ENCODE data around the gene POLDIP2. TPM values are rescaled to one million over a fixed set of nuclear protein-coding genes. Genes with fewer than 3 reads are reported as not detected.
A peak's percentile ranks its signal among the peaks of the same experiment; 100 is the strongest.
"Not testable (repeated sequence)": the region's sequence is repeated elsewhere in the genome, so short reads cannot be mapped to it uniquely, and the experiment has no call there.

Gene POLDIP2
- total RNA-seq, 1 donor = 68.1 TPM

GRCh38 chr17:28338769-28339212, 18.5 kb downstream of the POLDIP2 start:
- DNase-seq (ENCODE audit: low read depth in 2 of 3, low spot score in 2 of 3) = not testable (repeated sequence)

GRCh38 chr17:28338056-28338768, 19.1 kb downstream of the POLDIP2 start:
- DNase-seq (ENCODE audit: low read depth in 2 of 3, low spot score in 2 of 3) = no peak

DNA sequence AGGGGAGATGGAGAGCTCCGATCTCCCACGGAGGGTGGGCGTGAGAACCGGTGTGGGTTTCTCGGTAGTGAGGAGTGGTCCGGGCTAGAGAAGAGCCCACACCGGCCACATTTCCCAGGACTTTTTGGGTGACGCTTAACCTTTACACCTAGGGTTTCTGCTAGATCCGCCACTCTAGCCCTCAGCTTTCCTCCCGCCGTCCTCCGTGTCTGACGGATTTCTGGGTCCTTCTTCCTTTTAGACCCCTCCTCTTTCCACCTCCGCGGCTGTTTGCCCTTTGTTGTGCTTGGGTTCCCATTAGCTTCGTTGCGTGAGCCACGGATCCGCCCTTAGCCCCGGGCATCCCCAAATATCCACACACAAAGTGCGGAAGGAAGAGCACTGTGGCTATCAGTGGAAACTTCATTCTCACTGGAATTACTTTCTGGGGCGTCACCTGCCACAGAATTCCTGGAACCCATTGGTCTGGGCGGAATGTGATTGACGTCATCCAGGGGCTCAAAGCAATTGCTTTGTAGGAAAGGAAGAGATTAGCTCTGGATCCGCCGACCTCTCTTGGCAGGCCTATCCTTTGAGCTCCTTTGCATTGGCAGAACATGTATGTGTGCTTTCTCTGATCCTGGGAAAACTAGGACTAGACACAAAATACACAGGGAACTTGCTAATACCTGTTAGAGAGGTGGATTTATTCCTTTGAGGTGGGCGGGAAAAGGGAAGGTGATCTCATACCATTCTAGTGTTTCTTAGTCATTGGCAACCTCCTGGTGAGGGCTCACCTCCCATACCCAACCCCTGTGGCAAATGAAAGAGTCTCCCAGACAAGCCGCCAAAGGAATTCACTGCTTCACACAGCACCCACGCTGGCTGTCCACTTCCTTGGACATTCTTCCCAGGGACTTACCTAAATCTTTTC, 21.1 kb downstream of the POLDIP2 start:
- peak in 2 of 3 donors; percentile 25 to 50 for DNase-seq (ENCODE audit: low read depth in 2 of 3, low spot score in 2 of 3)

DNA sequence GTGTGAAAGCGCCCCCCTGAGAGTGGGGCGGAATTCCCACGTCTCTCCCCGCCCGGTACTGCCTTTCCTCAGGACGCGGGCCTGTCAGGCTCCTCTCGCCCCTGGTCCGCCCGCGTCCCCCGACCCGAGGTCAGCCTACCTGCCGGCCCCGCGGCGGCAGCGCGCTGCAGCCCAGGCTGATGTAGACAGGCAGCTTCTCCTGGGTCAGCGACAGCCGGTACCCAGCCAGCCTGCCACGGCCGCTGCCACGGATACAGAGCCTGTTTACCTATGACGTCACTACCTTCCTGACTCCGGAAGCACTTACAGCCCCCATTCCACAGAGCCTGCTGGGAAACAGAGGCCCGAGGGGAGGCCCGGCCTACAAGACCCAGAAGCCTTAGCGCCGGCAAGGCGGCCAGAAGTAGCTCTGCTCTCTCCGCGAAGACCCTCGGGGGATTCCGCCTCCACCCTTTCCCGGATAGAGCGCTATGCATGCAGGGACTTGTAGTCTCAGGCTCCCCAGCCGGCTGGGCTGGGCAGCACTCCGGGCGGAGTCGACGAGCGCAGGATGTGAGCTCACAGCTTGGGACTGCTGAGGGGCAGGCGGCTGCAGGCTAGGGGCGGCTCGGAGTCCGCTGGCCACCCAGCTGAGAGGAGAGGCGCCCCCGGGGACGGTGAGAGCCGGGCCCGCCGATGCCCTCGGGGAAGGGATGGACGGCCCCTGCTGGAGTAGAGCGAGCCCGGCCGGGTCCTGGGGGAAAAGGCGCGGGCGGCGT, 21.9 kb downstream of the POLDIP2 start, which contains the start of the genes IFT20 and TNFAIP1:
Gene IFT20, minus strand, starts transcription at position 272 of the 758 bp plus-strand sequence. CDS start 3,487 bp downstream, outside the sequence.
Gene TNFAIP1, plus strand, starts transcription at position 561 of the 758 bp plus-strand sequence. CDS start 3,761 bp downstream, outside the sequence.
- peak; percentile 88 to 100 (median 99) for DNase-seq (ENCODE audit: low read depth in 2 of 3, low spot score in 2 of 3)

DNA sequence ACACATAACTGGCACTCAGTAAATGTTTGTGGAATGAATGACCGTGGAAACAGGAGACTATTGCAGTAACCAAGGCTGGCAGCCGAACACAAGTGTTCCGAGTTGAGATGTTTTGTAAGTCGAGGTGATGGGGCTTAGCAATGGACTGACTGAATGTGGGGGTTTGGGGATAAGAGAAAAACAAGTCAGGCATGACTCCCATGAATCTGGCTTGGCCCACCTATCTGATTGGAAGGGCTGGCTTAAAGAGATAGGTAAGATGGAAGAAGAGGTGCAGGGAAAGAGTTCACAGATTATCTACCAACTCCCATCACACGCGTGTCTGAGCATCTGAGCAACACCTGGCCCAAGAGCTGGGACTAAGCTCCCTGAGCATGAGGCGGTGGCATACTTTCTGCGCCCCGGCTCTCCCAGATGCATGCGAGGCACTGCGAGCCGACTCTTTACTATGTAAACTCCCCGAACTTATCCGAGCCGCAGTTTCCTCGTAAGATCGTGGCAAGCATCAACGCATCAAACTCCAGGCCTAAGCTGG, 22.6 kb downstream of the POLDIP2 start:
- peak in 1 of 3 donors; percentile 45 for DNase-seq (ENCODE audit: low read depth in 2 of 3, low spot score in 2 of 3)

DNA sequence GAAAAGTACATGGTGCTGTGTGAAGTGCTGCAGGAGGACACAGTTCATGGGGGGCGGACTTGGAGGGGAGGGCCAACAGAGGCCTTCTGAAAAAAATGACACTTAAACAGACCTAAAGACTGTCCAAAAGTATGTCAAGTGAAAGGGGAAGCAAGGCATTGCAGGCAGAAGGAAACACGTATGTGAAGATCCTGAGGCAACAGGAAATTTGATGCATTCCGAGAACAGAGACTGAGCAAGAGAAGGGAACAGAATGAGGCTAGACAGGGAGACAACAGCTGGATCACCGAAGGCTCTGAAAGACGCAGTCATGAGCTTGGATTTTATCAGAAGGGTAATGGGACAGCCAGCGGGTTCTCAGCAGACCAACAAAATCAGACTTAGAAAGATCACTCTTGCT, 23.2 kb downstream of the POLDIP2 start:
- no peak for DNase-seq (ENCODE audit: low read depth in 2 of 3, low spot score in 2 of 3)

GRCh38 chr17:28333083-28333746, 24.1 kb downstream of the POLDIP2 start:
- DNase-seq (ENCODE audit: low read depth in 2 of 3, low spot score in 2 of 3) = no peak

DNA sequence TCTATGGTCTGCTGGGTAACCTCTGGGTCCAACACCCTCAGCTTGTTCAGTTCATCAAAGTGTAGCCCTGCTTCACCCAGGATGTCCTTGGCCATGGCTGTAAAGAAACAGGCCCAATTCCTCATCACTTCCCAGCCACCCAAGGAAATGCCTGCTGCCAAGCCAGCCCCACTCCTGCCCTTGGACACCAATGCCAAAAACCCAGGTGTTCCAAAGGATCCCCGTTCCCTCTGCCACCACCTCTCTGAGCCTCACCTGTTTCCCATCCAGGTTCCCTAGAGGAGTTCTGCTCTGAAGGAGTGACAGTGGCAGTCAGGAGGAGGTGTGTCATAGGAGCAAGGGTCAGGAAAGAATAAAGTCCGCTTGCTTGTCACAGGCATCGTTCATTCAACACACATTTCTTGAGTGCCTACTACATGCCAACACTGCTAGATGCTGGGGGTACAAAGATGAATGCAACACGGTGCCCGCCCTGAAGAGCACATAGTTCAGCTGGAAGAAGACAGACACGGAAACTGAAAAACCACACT, 25.4 kb downstream of the POLDIP2 start:
- DNase-seq (ENCODE audit: low read depth in 2 of 3, low spot score in 2 of 3) = no peak

GRCh38 chr17:28330671-28331070, 26.7 kb downstream of the POLDIP2 start:
- DNase-seq (ENCODE audit: low read depth in 2 of 3, low spot score in 2 of 3) = no peak

- DNase-seq (ENCODE audit: low read depth in 2 of 3, low spot score in 2 of 3) = no peak
These were observed 29.0 kb downstream of the POLDIP2 start for GRCh38 chr17:28328325-28328724.

DNA sequence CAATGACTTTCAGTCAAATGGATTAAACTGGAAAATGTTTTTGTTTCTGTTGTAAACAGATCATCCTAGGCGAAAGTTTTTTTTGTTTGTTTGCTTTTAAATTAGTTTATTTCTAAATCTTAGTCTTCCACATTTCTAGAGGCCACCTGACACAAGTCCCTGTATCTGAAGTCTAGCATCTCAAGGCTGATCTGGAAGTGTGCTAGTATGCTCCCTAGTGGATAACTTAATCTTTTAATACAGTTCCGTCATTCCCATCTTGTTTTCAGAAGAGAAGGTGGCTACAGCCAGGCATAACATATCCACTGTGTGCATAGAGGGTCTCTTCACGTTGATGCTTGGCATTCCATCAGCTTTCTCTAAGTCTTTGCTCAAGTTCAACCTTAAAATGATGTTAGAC, 29.6 kb downstream of the POLDIP2 start:
- DNase-seq (ENCODE audit: low read depth in 2 of 3, low spot score in 2 of 3) = no peak

- no peak for DNase-seq (ENCODE audit: low read depth in 2 of 3, low spot score in 2 of 3)
These were observed 30.2 kb downstream of the POLDIP2 start for GRCh38 chr17:28327031-28327607.

DNA sequence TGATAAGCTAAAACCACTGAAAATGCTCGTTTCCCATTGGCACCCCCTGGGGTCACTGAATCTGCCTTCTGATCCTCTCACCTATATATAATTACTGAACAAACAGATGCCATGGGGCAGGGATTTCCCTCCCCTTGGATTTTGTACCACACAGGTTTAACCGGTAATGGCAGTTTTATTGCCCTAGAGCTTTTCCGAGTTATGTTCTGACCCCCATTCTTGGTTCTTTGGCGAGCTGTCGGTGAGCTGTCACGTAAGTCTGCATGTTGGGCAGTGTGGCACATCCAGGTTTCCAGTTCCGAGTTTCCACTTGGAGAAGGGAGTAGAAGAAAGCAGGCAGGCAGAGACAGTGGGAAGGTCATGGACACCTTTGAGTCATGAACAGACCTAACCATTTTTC, 31.2 kb downstream of the POLDIP2 start:
- DNase-seq (ENCODE audit: low read depth in 2 of 3, low spot score in 2 of 3) = no peak

- DNase-seq (ENCODE audit: low read depth in 2 of 3, low spot score in 2 of 3) = no peak
These were observed 32.1 kb downstream of the POLDIP2 start for GRCh38 chr17:28325211-28325610.

GRCh38 chr17:28324781-28325180, 32.5 kb downstream of the POLDIP2 start:
- DNase-seq (ENCODE audit: low read depth in 2 of 3, low spot score in 2 of 3) = peak in 1 of 3 donors; percentile 30

GRCh38 chr17:28324267-28324745, 33.0 kb downstream of the POLDIP2 start:
- DNase-seq (ENCODE audit: low read depth in 2 of 3, low spot score in 2 of 3) = no peak

DNA sequence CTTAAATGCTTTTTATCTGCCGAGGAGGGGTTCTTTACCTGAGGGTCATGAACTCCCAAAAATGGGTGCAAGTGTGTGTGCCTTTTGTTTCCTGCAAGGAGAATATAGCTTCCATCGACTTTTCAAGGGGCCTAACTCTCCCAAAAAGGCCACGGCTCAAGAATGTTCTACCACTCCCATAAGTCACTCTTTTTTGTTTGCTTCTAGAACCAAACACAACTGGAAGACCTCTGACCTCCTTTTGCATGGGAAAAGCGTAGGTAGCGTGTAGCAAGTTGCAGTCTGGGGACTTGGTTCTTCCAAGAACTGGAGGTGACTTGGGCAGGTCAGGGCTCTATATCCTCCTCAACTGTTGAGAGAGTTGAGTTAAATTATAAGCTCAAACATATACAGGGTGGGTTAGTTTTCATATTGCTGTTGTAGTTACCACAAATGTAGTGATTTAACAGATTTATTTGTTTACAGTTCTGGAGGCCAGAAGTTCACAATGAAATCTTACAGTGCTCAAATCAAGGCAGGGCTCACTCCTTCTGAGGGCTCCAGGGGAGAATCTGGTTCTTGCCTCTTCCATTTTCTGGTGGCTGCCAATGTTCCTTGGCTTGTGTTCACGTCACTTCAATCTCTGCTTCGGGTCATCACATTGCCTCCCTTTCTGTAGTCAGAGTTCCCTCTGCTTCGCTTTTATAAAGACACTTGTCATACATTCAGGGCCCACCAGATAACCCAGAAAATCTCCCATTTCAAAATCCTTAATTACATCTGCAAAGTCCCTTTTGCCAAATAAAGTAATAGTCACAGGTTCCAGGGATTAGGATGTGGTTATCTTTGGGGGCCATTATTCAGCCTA, 36.9 kb downstream of the POLDIP2 start:
- DNase-seq (ENCODE audit: low read depth in 2 of 3, low spot score in 2 of 3) = no peak

GRCh38 chr17:28319598-28319935, 37.8 kb downstream of the POLDIP2 start:
- no peak for DNase-seq (ENCODE audit: low read depth in 2 of 3, low spot score in 2 of 3)
